NCI-H2107 treated with DMSO at 0.1 percent for 48 hours (cell line): ENCODE results near the gene UAP1.

Experiments
- DNase-seq: peaks from one replicate; lab custom pipeline; 2025; ENCODE audit not compliant: unreplicated experiment; lab: John Stamatoyannopoulos, UW

Gene UAP1

GRCh38 chr1:162612606-162613400 is 51.3 kb downstream of the UAP1 start:
- no peak for DNase-seq

DNA sequence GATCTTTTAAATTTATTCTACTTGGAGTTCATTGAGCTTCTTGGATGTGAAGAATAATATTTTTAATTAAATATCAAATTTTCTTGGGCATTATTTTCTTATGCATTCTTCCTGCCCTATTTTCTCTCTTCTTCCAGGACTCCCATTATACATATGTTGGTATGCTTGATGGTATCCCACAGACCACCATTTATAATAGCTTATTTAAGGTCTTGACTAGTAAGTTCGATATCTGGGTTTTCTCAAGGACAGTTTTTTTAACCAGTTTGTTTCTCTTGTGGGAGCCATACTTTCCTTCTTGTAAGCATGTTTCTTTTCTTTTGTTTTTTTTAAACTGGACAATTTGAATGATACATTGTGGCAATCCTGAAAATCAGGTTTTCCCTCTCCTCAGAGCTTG is 55.3 kb downstream of the UAP1 start:
- DNase-seq = no peak

- no peak for DNase-seq
Observed at GRCh38 chr1:162617513-162617912, 56.0 kb downstream of the UAP1 start.

DNA sequence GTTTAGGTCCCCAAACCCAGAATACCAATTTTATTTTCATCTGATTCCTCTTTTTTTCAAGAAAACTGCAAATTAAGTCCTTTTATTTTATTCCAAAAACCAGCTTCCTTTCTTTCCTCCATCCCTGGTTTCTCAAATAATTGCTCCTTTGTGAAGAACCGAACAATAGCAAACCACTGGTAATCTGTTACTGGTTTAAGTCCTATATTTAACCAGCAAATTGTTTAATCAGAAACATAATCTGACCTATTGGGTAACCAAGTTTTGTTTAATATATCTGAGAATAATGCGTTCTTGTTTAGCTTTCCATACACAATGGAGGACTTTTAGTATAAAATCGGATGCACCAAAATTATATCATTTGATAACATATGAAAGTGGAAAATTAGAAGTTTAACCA is 57.6 kb downstream of the UAP1 start:
- no peak for DNase-seq

- DNase-seq = no peak
Observed at GRCh38 chr1:162621256-162621655, 59.7 kb downstream of the UAP1 start.

- DNase-seq = no peak
Observed at GRCh38 chr1:162625679-162626078, 64.2 kb downstream of the UAP1 start.

- no peak for DNase-seq
Observed at GRCh38 chr1:162626094-162626493, 64.6 kb downstream of the UAP1 start.

GRCh38 chr1:162626761-162627160 is 65.2 kb downstream of the UAP1 start:
- DNase-seq = no peak

- DNase-seq = peak; percentile 19
Observed at GRCh38 chr1:162627662-162628296, 66.3 kb downstream of the UAP1 start.

GRCh38 chr1:162629077-162629627 is 67.6 kb downstream of the UAP1 start:
- no peak for DNase-seq

- no peak for DNase-seq
Observed at GRCh38 chr1:162629651-162630050, 68.1 kb downstream of the UAP1 start.

- DNase-seq = no peak
Observed at GRCh38 chr1:162631546-162632191, 70.1 kb downstream of the UAP1 start.

DNA sequence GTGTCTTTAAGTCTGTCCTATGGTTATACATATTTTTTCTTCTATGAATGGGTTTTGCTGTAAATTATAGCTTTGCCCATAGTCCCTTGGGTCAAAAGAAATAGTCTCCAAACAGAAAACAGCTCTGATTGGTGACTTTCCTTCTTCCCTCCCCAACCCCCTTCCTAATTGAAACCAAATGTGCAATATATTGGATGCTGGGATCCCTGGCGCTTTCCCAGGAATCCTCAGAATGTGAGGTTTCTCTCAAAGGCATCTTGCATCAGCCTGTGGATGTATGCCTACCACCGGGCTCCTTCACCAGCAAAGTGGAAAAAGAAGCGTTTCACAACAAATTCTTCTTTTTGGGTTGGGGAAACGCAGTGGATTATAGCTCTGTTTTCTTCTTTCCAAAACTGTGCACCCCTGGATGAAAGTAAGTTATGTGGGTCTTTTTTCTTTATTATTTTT is 70.7 kb downstream of the UAP1 start, which contains the start of gene DDR2:
Gene DDR2, plus strand, starts transcription at position 248 of the 450 bp plus-strand sequence. CDS start 86,600 bp downstream, outside the sequence.
- DNase-seq = no peak

- no peak for DNase-seq
Observed at GRCh38 chr1:162632698-162633080, 71.2 kb downstream of the UAP1 start.

- no peak for DNase-seq
Observed at GRCh38 chr1:162633081-162633762, 71.7 kb downstream of the UAP1 start.

- DNase-seq = no peak
Observed at GRCh38 chr1:162635418-162635817, 73.9 kb downstream of the UAP1 start.

DNA sequence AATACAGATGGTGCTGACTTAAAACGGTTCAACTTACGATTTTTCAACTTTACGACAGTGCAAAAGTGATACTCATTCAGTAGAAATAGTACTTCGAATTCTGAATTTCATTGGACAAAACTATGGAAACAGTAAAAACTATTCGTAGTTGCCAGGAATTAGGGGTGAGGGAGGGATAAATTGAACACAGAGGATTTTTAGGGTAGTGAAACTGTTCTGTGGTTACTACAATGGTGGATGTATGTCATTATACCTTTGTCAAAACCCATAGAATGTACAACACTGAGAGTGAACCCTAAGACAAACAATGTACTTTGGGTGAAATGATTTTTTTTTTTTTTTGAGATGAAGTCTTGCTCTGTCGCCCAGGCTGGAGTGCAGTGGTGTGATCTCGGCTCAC is 78.2 kb downstream of the UAP1 start:
- DNase-seq = no peak

DNA sequence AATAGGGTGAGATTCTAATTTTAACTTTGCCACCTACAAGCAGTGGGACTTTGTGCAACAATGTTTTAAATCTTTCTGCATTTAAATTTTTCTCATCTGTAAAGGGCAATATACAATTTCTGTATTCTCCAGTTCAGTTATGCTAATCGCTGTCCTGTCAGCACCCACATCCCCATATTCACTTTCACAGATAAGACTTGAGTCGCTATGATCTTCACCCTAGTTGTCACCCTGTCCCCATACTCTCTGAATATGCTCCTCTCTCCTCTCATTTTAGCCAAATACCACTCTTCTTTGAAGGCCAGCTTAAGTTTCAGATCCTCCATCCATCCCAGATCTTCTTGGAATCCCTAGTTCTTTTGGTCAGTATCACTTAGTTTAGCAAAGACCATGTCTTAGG is 79.6 kb downstream of the UAP1 start:
- DNase-seq = no peak

- DNase-seq = no peak
Observed at GRCh38 chr1:162644986-162645314, 83.4 kb downstream of the UAP1 start.

DNA sequence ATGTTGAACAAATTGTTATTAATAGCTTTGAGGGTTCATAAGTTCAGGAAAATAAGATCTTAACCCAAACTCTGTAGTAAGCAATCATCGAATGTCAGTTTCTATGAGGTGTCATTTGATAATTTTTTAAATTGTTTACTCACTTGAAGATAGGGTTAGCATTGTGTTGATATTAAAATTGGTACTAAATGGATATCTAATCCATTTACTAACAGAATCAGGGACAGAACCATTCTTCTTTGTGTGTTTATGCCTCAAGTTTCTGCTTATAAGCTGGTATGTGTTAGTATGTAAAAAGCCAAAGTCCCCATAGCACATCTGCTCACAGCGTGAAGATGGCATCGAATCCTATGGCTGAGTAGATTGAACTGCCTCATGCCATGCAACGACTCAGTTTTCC is 84.1 kb downstream of the UAP1 start:
- no peak for DNase-seq

- no peak for DNase-seq
Observed at GRCh38 chr1:162649583-162649982, 88.1 kb downstream of the UAP1 start.
